GM21360 (cell line): ENCODE measurements around the gene KRT81.
"Not testable (repeated sequence)": the region's sequence is repeated elsewhere in the genome, so short reads cannot be mapped to it uniquely, and the experiment has no call there.

Source experiments
- ATAC-seq: cut with Tn5 transposase; IDR thresholded peaks from one replicate; pipeline ENCODE4 v1.9.1; 2021; ENCODE audit warnings: mild to moderate bottlenecking, moderate library complexity; ENCODE audit not compliant: unreplicated experiment

The KRT81 gene

GRCh38 chr12:52255926-52256583, 35.3 kb downstream of the KRT81 start:
- ATAC-seq = no peak

- ATAC-seq = no peak
These were observed 36.2 kb downstream of the KRT81 start for GRCh38 chr12:52254965-52255751.

GRCh38 chr12:52254180-52254964, 37.0 kb downstream of the KRT81 start:
- ATAC-seq = no peak

- ATAC-seq = no peak
These were observed 37.7 kb downstream of the KRT81 start for GRCh38 chr12:52253391-52254179.

- ATAC-seq = no peak
These were observed 38.5 kb downstream of the KRT81 start for GRCh38 chr12:52252728-52253343.

GRCh38 chr12:52252175-52252615, 39.1 kb downstream of the KRT81 start:
- not testable (repeated sequence) for ATAC-seq

- ATAC-seq = no peak
These were observed 39.8 kb downstream of the KRT81 start for GRCh38 chr12:52251367-52252051.

- no peak for ATAC-seq
These were observed 41.0 kb downstream of the KRT81 start for GRCh38 chr12:52250048-52250990.

GRCh38 chr12:52249511-52250047, 41.8 kb downstream of the KRT81 start:
- no peak for ATAC-seq

GRCh38 chr12:52248541-52249461, 42.5 kb downstream of the KRT81 start:
- ATAC-seq = no peak

- ATAC-seq = no peak
These were observed 43.5 kb downstream of the KRT81 start for GRCh38 chr12:52247622-52248540.

- ATAC-seq = no peak
These were observed 44.4 kb downstream of the KRT81 start for GRCh38 chr12:52246720-52247621.

- ATAC-seq = no peak
These were observed 45.3 kb downstream of the KRT81 start for GRCh38 chr12:52245962-52246569.

GRCh38 chr12:52245259-52245961, 45.9 kb downstream of the KRT81 start:
- no peak for ATAC-seq
